WTC11 (cell line): ENCODE results near the gene SYCE3.

Source experiments
- ATF2 ChIP-seq: sonication (generic); formaldehyde crosslinking; IDR thresholded peaks from 2 replicates; pipeline ENCODE4 v1.8.1; 2022; ENCODE audit warnings: low read depth, missing genetic modification reagents, borderline replicate concordance
- ATF3 ChIP-seq: sonication (generic); formaldehyde crosslinking; conservative IDR thresholded peaks from 2 replicates; pipeline ENCODE4 v1.8.1; 2022; ENCODE audit warnings: mild to moderate bottlenecking, missing genetic modification reagents
- CTCF ChIP-seq: fragments of 200-600 bp; IDR thresholded peaks from 2 replicates; pipeline ENCODE4 v1.8.0; 2022; ENCODE audit warnings: antibody characterized with exemption
- E2F1 ChIP-seq: sonication (generic); formaldehyde crosslinking; IDR thresholded peaks from 2 replicates; pipeline ENCODE4 v1.8.0; 2022; ENCODE audit warnings: mild to moderate bottlenecking, missing genetic modification reagents
- HMGXB4 ChIP-seq: sonication (generic); formaldehyde crosslinking; IDR thresholded peaks from 2 replicates; pipeline ENCODE4 v1.8.1; 2023; ENCODE audit warnings: mild to moderate bottlenecking, moderate library complexity, missing genetic modification reagents
- NR2C2 ChIP-seq: sonication (generic); formaldehyde crosslinking; IDR thresholded peaks from 2 replicates; pipeline ENCODE4 v1.8.0; 2022; ENCODE audit warnings: mild to moderate bottlenecking, missing genetic modification reagents
- TP53 ChIP-seq: sonication (generic); formaldehyde crosslinking; IDR thresholded peaks from 2 replicates; pipeline ENCODE4 v1.8.1; 2023; ENCODE audit warnings: mild to moderate bottlenecking, missing genetic modification reagents
- ZBTB43 ChIP-seq: sonication (generic); formaldehyde crosslinking; IDR thresholded peaks from 2 replicates; pipeline ENCODE4 v1.8.1; 2023; ENCODE audit warnings: mild to moderate bottlenecking, missing genetic modification reagents

- no peak for TF ChIP-seq CTCF
- TF ChIP-seq NR2C2 = no peak
- no peak for TF ChIP-seq ATF3
- no peak for TF ChIP-seq E2F1 (CRISPR knock-in tag)
- TF ChIP-seq TP53 = no peak
- no peak for TF ChIP-seq ATF2
- TF ChIP-seq HMGXB4 (CRISPR knock-in tag) = no peak
- no peak for TF ChIP-seq ZBTB43 (CRISPR knock-in tag)
Measured at GRCh38 chr22:50569041-50569459, 6.3 kb upstream of the SYCE3 start.
